ENCODE measurements around the gene PALD1. TPM values are rescaled to one million over a fixed set of nuclear protein-coding genes. Genes with fewer than 3 reads are reported as not detected.

PALD1 gene
- polyA plus RNA-seq, 3 donors: 0.04 to 0.11 TPM; not detected in 1

- Mint-ChIP-seq H3K36me3 (no peaks in the 10 kb centered on the region), H3K4me3 (peak overlapping the region; percentile 34 to 76), H3K27me3 (ENCODE audit: low read depth in 3 of 3) (peaks cover 0 to 3% (median 2%) of the 10 kb centered on the region in 3 donors), H3K9me3 (peaks cover 0 to 4% (median 0%) of the 10 kb centered on the region in 7 donors), H3K27ac (peak overlapping the region in 6 of 7 donors; percentile 2 to 76 (median 44)), H3K4me1 (peaks cover 35% of the 10 kb centered on the region)
- TF ChIP-seq, protein P1, sequence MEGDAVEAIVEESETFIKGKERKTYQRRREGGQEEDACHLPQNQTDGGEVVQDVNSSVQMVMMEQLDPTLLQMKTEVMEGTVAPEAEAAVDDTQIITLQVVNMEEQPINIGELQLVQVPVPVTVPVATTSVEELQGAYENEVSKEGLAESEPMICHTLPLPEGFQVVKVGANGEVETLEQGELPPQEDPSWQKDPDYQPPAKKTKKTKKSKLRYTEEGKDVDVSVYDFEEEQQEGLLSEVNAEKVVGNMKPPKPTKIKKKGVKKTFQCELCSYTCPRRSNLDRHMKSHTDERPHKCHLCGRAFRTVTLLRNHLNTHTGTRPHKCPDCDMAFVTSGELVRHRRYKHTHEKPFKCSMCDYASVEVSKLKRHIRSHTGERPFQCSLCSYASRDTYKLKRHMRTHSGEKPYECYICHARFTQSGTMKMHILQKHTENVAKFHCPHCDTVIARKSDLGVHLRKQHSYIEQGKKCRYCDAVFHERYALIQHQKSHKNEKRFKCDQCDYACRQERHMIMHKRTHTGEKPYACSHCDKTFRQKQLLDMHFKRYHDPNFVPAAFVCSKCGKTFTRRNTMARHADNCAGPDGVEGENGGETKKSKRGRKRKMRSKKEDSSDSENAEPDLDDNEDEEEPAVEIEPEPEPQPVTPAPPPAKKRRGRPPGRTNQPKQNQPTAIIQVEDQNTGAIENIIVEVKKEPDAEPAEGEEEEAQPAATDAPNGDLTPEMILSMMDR (IDR thresholded peaks at IDR 0.05): no peak
- DNase-seq: peak; percentile 42 to 55 (median 48)
- Histone ChIP-seq H3K4me3 (replicated peaks in 1 of 3; ENCODE audit: low read depth in 2 of 3, low read length in 3 of 3) (peak overlapping the region in 1 of 3 experiments; percentile 35), H2AFZ (ENCODE audit: insufficient read depth, low read depth, low read length, poor library complexity, severe bottlenecking) (peak overlapping the region; percentile 67), H3K27ac (ENCODE audit: low read depth in 1 of 2, low read length in 2 of 2) (peak overlapping the region in 1 of 2 donors; percentile 27), H3K27me3 (ENCODE audit: control insufficient read depth in 2 of 2, insufficient read depth in 2 of 2, low read length in 2 of 2) (no peaks in the 10 kb centered on the region), H3K79me2 (ENCODE audit: insufficient read depth, low read length) (no peaks in the 10 kb centered on the region), H3K9me3 (replicated peaks in 1 of 2; ENCODE audit: control insufficient read depth in 1 of 2, insufficient read depth in 1 of 2, low read length in 2 of 2) (no peaks in the 10 kb centered on the region), H3K4me1 (ENCODE audit: control insufficient read depth in 1 of 2, insufficient read depth in 2 of 2, low read length in 2 of 2) (peaks cover 28 to 42% of the 10 kb centered on the region in 2 donors), H4K20me1 (ENCODE audit: insufficient read depth, low read length) (no peaks in the 10 kb centered on the region), H3K4me2 (replicated peaks; ENCODE audit: extremely low read depth, low read length, poor library complexity, severe bottlenecking) (peak overlapping the region; percentile 54), H3K36me3 (replicated peaks in 1 of 2; ENCODE audit: control insufficient read depth in 1 of 2, insufficient read depth in 2 of 2, low read length in 2 of 2) (no peaks in the 10 kb centered on the region), H3K9ac (ENCODE audit: insufficient read depth, low read length, poor library complexity, severe bottlenecking) (peak overlapping the region; percentile 29)
- intact Hi-C loops (cut with micrococcal nuclease): no loop called here
- 41% methylated on average over 9 of the region's 18 CpGs for WGBS (ENCODE audit: insufficient coverage)
These were observed 87.3 kb downstream of the PALD1 start for GRCh38 chr10:70565556-70566514.

DNA sequence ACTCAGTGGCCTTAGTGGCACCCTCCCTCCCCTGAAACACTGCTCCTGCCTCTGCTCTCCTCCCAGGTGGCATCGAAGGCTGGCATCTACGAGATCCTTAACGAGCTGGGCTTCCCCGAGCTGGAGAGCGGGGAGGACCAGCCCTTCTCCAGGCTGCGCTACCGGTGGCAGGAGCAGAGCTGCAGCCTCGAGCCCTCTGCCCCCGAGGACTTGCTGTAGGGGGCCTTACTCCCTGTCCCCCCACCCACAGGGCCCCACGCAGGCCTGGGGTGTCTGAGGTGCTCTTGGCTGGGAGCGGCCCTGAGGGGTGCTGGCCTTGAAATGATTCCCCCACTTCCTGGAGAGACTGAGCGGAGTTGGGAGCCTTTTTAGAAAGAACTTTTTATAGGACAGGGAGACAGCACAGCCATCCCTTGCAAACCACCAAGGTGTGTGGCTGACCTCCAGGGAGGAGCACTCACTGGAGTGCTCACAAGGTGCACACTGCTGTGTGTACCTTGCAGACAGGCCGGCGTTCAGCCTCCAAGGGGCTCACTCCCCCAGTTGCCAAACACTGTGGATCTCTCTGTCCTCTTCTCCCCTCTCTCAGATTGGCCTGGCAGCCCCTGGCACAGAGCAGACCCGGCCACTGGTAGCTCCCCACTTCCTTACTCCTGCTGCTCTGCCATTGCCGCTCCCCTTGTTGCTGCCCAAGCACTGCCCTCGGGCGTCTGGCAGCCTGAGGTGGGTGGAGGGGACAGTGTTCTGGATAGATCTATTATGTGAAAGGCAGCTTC, 88.1 kb downstream of the PALD1 start:
- Mint-ChIP-seq H3K36me3 (no peaks in the 10 kb centered on the region), H3K27ac (peak overlapping the region in 1 of 7 donors; percentile 78), H3K4me3 (no peak overlapping the region), H3K4me1 (peaks cover 30% of the 10 kb centered on the region), H3K27me3 (ENCODE audit: low read depth in 3 of 3) (peaks cover 0 to 3% (median 2%) of the 10 kb centered on the region in 3 donors), H3K9me3 (peaks cover 0 to 4% (median 0%) of the 10 kb centered on the region in 7 donors)
- DNase-seq: no peak
- Histone ChIP-seq H4K20me1 (ENCODE audit: insufficient read depth, low read length) (no peaks in the 10 kb centered on the region), H3K4me2 (replicated peaks; ENCODE audit: extremely low read depth, low read length, poor library complexity, severe bottlenecking) (no peak overlapping the region), H3K4me1 (ENCODE audit: control insufficient read depth in 1 of 2, insufficient read depth in 2 of 2, low read length in 2 of 2) (peaks cover 20 to 34% of the 10 kb centered on the region in 2 donors), H3K9ac (ENCODE audit: insufficient read depth, low read length, poor library complexity, severe bottlenecking) (no peak overlapping the region), H3K27ac (ENCODE audit: low read depth in 1 of 2, low read length in 2 of 2) (no peak overlapping the region), H3K9me3 (replicated peaks in 1 of 2; ENCODE audit: control insufficient read depth in 1 of 2, insufficient read depth in 1 of 2, low read length in 2 of 2) (no peaks in the 10 kb centered on the region), H3K4me3 (replicated peaks in 1 of 3; ENCODE audit: low read depth in 2 of 3, low read length in 3 of 3) (no peak overlapping the region), H2AFZ (ENCODE audit: insufficient read depth, low read depth, low read length, poor library complexity, severe bottlenecking) (peak overlapping the region; percentile 67), H3K27me3 (ENCODE audit: control insufficient read depth in 2 of 2, insufficient read depth in 2 of 2, low read length in 2 of 2) (no peaks in the 10 kb centered on the region), H3K36me3 (replicated peaks in 1 of 2; ENCODE audit: control insufficient read depth in 1 of 2, insufficient read depth in 2 of 2, low read length in 2 of 2) (no peaks in the 10 kb centered on the region), H3K79me2 (ENCODE audit: insufficient read depth, low read length) (no peaks in the 10 kb centered on the region)
- intact Hi-C loops (cut with micrococcal nuclease): no loop called here
- TF ChIP-seq, protein P1 (IDR thresholded peaks at IDR 0.05): no peak
- 92% methylated on average over 8 of the region's 18 CpGs for WGBS (ENCODE audit: insufficient coverage)
